ENCODE data around the gene CAPN14.

GRCh38 chr2:31196622-31197021 is 20.7 kb downstream of the CAPN14 start:
- TF ChIP-seq POLR2AphosphoS5 (IDR thresholded peaks at IDR 0.05; ENCODE audit: borderline replicate concordance, low read depth, low read length) (no peak), EZH2 (IDR thresholded peaks at IDR 0.05) (no peak), FOXP2 (optimal IDR thresholded peaks at IDR 0.05; ENCODE audit: control extremely low read depth, extremely low read length, insufficient read depth) (no peak)

All from SK-N-MC (cell line).